ENCODE results near the gene TSTD2. TPM values are rescaled to one million over a fixed set of nuclear protein-coding genes. Genes with fewer than 3 reads are reported as not detected.

The TSTD2 gene
- total RNA-seq, 1 donor from 2014 or later: 26.1 TPM

DNA sequence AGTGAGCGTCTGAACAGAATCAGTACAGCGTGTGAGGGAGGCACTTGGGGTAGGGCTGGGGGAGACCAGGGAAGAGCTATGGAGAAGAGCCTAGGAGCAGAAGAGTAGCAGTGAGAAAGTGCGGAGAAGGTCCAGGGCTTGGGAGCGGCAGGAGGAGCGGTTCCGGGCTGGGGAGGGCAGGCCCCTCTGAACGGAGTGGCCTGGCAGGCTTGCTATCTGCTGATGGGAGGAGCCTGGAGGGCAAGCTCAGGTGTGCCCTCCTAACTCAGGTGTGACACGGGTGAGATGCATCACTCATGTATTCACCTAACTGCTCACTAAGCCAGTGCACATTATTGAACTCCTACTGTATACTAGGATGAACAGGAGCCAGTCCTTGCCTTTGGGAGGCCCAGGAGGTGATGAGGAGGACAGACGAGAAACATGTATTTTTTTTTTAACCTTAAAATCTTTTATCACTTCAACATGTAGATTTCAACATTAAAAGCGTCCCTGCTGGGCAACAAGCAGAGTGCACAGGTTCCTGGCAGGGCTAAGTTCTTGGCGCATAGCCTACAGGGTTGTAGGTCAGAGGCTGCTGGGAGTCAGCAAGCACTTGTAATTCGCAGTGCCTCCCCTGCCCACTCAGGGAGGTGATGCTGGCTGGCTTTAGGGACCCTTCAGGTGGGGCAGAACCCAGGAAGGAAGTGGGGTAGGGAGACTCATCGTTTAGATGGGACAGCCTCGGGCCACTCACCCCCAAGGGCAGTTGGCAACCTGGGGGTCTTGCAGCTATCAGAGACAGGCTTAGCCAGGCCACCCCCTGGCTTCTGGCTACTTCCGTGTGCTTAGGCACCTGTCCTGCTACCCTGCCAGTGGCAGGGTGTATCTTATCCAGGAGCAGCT is 76.2 kb downstream of the TSTD2 start:
- intact Hi-C loops (cut with DNase I): loop anchor here (10.0 kb wide), 1 partner anchor 52 kb away; the partner anchor contains the start of gene TMOD1
- ATAC-seq (ENCODE audit: poor library complexity) (peak; percentile 57), DNase-seq (peak; percentile 77)

DNA sequence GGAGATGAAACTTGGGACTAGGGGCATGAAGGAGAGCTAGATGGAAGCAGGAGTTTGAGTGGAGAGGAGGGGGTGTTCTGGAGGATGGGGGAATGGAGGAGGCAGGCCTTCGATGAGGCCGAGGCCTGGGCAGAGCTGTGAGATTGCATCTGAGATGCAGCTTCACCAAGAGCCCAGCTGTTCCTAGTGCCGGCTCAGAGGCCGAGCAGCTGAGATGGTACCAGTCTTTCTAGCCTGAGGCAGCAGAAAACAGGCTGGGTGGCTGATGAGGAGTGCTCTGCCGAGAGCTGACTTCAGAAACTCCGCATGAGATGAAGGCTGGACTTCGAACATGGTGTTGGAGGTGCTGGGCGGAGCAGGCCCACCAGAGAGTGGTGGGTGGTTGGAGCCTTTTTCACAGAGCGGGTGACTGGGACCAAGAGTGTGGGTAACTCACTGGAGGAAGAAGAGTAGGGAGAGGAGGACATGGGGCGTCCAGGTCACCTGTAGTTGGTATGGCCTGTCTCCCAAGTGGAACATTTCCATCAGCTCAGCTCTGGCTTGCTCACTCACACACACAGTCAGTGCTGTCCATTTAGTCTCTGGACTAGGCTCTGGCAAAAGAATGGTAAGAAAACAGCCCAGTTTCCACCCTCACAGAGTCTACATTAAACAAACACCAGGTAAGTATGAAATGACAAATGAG is 77.0 kb downstream of the TSTD2 start:
- ATAC-seq (ENCODE audit: poor library complexity): no peak
- DNase-seq: no peak

DNA sequence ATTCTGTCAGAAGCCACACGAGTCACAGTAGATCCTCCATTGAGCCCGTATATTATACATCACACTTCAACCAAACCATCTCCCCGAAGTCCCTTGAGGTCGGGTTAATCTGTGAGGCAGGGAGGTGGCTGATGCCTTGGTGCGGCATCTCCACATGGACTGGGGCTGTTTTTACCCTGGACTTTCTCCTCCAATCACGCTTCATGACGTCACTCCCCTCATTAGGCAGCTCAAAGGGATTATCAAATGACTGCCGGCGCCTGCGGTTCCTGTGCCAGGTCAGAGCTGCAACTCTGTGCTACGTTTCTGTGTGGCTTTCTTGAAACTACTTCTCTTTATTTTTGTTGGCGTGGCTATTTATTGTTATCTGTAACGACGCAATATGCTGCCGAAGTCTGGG is 78.0 kb downstream of the TSTD2 start:
- DNase-seq (peak; percentile 86), ATAC-seq (ENCODE audit: poor library complexity) (peak; percentile 60)
- intact Hi-C loops (cut with DNase I): loop anchor here (10.0 kb wide), 1 partner anchor 50 kb away; the partner anchor contains the start of gene TMOD1

More for the DNA sequence above, 77.0 kb downstream of the TSTD2 start:
- intact Hi-C loops (cut with DNase I): loop anchor here (10.0 kb wide), 1 partner anchor 51 kb away; the partner anchor contains the start of gene TMOD1

DNA sequence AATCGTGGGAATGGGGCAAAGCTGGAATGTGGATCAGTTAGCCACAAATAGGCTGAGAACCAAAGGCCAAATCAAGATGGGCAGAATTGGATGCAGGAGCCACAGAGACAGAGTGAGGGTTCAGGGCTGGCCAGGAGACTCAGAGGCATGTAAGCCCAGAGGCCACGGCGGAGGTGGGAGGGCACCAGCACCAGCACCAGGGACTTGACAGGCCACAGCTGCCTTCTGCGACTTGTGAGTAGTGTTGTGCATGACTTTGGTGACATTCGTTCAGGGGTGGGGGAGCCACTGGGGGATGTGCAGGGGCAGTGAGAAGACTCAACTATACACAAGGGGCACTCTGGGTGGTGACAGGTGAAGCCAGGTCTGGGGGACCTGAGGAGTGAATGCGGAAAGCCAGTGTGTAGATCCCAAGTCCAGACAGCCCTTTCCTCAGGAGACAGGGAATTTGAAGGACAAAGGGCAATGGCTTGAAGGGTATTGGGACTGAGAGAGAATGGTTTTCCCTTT is 78.5 kb downstream of the TSTD2 start:
- intact Hi-C loops (cut with DNase I): loop anchor here (10.0 kb wide), 1 partner anchor 50 kb away; the partner anchor contains the start of gene TMOD1
- DNase-seq (no peak), ATAC-seq (ENCODE audit: poor library complexity) (no peak)

DNA sequence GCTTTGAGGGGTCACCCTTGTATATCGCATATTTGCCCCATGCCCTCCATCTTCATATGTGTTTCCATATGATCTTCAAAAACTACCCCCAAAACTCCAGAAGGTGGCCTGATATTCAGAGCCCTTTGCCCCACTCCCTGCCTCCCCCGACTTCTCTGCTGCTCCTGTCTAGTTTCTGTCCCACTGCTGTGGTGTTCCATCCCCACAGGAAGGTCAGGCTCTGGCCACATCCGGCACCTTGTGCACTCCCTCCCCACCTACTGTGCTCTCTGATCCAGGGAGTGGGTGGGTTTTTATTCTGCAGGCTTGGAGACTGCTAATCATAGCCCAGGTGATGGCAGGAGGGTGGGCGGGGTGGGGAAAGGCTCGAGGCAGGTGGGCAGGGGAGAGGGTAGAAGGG is 79.3 kb downstream of the TSTD2 start:
- intact Hi-C loops (cut with DNase I): loop anchor here (10.0 kb wide), 1 partner anchor 49 kb away; the partner anchor contains the start of gene TMOD1
- no peak for ATAC-seq (ENCODE audit: poor library complexity)
- DNase-seq: no peak

DNA sequence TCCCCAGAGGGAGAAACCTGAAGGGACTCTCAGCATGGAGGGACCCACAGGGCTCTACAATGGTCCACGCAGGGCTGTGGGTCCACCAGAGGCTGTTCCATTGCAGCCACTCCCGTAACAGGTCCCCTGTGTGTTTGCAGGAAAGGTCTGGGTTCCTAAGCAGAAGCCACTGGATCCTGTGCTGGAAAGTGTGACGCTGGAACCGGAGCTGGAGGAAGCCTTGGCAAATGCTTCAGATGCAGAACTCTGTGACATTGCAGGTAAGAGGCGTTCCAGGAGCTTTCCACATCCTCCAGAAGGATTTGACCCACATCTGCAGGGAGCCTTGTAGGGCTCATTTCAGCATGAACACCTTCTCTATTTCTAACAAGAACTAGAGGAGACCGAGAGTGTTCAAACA is 80.0 kb downstream of the TSTD2 start:
- DNase-seq (no peak), ATAC-seq (ENCODE audit: poor library complexity) (no peak)
- intact Hi-C loops (cut with DNase I): loop anchor here (10.0 kb wide), 1 partner anchor 48 kb away; the partner anchor contains the start of gene TMOD1

DNA sequence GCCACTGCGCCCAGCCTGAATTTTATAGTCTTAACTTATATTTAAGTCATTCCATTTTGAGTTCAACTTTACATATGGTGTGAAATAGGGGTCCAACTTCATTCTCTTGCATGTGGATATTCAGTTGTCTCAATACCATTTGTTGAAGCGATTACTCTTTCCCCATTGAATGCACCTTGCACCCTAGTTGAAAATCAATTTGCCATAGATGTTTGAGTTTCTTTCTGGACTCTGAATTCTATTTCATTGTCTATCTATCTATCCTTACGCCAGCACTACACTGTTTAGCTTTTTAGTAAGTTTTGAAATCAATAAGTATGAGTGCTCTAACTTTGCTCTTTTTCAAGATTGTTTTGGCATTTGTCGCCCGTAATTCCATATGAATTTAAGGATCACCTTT is 81.9 kb downstream of the TSTD2 start:
- no peak for DNase-seq
- intact Hi-C loops (cut with DNase I): loop anchor here (10.0 kb wide), 1 partner anchor 47 kb away; the partner anchor contains the start of gene TMOD1
- ATAC-seq (ENCODE audit: poor library complexity): no peak

DNA sequence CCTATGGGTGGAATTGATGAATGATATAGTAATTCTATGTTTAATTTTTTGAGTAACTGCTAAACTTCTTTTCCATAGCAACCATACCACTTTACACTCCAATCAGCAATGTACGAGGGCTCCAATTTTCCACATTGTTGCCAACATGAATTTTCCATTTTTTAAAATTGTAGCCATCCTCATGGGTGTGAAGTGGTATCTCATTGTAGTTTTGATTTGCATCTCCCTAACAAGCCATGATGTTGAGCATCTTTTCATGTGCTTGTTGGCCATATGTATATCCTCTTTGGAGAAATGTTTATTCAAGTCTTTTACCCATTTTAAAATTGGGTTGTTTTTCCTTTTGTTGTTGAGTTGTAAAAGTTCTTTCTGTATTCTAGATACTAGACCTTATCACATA is 82.8 kb downstream of the TSTD2 start:
- DNase-seq (no peak), ATAC-seq (ENCODE audit: poor library complexity) (no peak)
- intact Hi-C loops (cut with DNase I): loop anchor here (10.0 kb wide), 1 partner anchor 46 kb away; the partner anchor contains the start of gene TMOD1

Other genes with a start within 250 kb of the TSTD2 start
- 7.9 TPM for gene TDRD7, start 221.3 kb downstream of the TSTD2 start, total RNA-seq
- gene TMOD1, start 131.7 kb downstream of the TSTD2 start, total RNA-seq: 192 TPM
- gene NCBP1, start 453 bp upstream of the TSTD2 start, total RNA-seq: 20.0 TPM
- gene XPA, start 64.0 kb upstream of the TSTD2 start, total RNA-seq: 5.8 TPM
- not detected for gene FOXE1, start 219.9 kb upstream of the TSTD2 start, total RNA-seq

Measured in Right ventricle myocardium superior (tissue), 1 donor.